Measurements from ENCODE around the gene ARPIN. TPM values are rescaled to one million over a fixed set of nuclear protein-coding genes. Genes with fewer than 3 reads are reported as not detected.

Gene ARPIN
- total and polyA plus RNA-seq, 9 of the 15 experiments (the other 6 are each of a cell fraction or from before 2014, with no cell fraction given), result not detected

GRCh38 chr15:89917442-89918101, 4.8 kb upstream of the ARPIN start:
- intact Hi-C loops (cut with micrococcal nuclease), result no loop called here
- no peaks in the 10 kb centered on the region for H3K79me2 ChIP-seq (ENCODE audit: control insufficient read depth, insufficient read depth, low read length)
- H3K9me1 ChIP-seq (ENCODE audit: control insufficient read depth, insufficient read depth, low read length), result no peaks in the 10 kb centered on the region
- no peak for ATAC-seq
- BruUV-seq (replicated peaks), result no TSS peak
- POLR2A ChIA-PET, result interaction anchor here (0.6 to 1.2 kb wide), 4 partner anchors 16 to 201 kb away, joined by 3 to 5 read pairs (median 3); no protein-coding TSS in a partner anchor
- peaks cover 0 to 4% of the 10 kb centered on the region in 2 experiments; a peak in 1 of 5 replicates for H3K4me1 ChIP-seq (replicated peaks in 1 of 2; ENCODE audit: control insufficient read depth in 2 of 2, insufficient read depth in 2 of 2, low read length in 2 of 2)
- no peak overlapping the region for H3K9ac ChIP-seq (ENCODE audit: insufficient read depth in 1 of 2, low read depth in 2 of 2, low read length in 2 of 2)
- no peak for DNase-seq (ENCODE audit: extremely low read depth in 1 of 4, low spot score in 3 of 4)
- CTCF ChIA-PET (ENCODE audit: low intra/inter-chr PET ratio), result no interaction called here
- TF ChIP-seq IRF2 (CRISPR knock-in tag; IDR thresholded peaks at IDR 0.05) (no peak), ZFPM2 (CRISPR knock-in tag; IDR thresholded peaks at IDR 0.05) (no peak), ZBTB17 (CRISPR knock-in tag; IDR thresholded peaks at IDR 0.05) (no peak), ZNF584 (CRISPR knock-in tag; IDR thresholded peaks at IDR 0.05; ENCODE audit: low read depth) (no peak), TFAM (CRISPR knock-in tag; conservative IDR thresholded peaks at IDR 0.05) (no peak), E2F6 (IDR thresholded peaks at IDR 0.05; ENCODE audit: borderline replicate concordance in 1 of 2, extremely low read depth in 1 of 2, insufficient read depth in 1 of 2, insufficient read length in 1 of 2, low read depth in 1 of 2, low read length in 1 of 2, poor library complexity in 1 of 2, severe bottlenecking in 1 of 2) (no peak), MIER1 (IDR thresholded peaks at IDR 0.05; ENCODE audit: low read depth) (no peak), CBX5 (IDR thresholded peaks at IDR 0.05; ENCODE audit: borderline replicate concordance, low read depth) (no peak), E2F5 (CRISPR knock-in tag; IDR thresholded peaks at IDR 0.05) (no peak), TRIM28 (IDR thresholded peaks at IDR 0.05) (no peak), ZNF133 (CRISPR knock-in tag; IDR thresholded peaks at IDR 0.05) (no peak), PHF20 (IDR thresholded peaks at IDR 0.05; ENCODE audit: partially characterized antibody) (no peak), CEBPG (CRISPR knock-in tag; IDR thresholded peaks at IDR 0.05) (no peak), CEBPG (tag; conservative IDR thresholded peaks at IDR 0.05 in 1 of 2, IDR thresholded peaks at IDR 0.05 in 1 of 2) (no peak), ZNF518B (CRISPR knock-in tag; IDR thresholded peaks at IDR 0.05) (no peak)
- H3K27ac ChIP-seq (ENCODE audit: extremely low read depth, low read depth, low read length), result no peak overlapping the region
- H2AFZ ChIP-seq (ENCODE audit: low read depth, low read length), result no peak overlapping the region
- peaks cover 2 to 19% of the 10 kb centered on the region in 2 experiments; a peak in 3 of 5 replicates for H3K27me3 ChIP-seq (ENCODE audit: control insufficient read depth in 2 of 2, insufficient read depth in 2 of 2, low read length in 2 of 2)
- in situ Hi-C loops (cut with MboI), result no loop called here
- no peaks in the 10 kb centered on the region for H3K36me3 ChIP-seq (ENCODE audit: control insufficient read depth, insufficient read depth, low read length)
- 1% methylated on average over 4 of the region's 4 CpGs for WGBS (ENCODE audit: insufficient coverage, low coverage, missing lambda C conversion rate)
- no peak overlapping the region for H3K4me2 ChIP-seq (ENCODE audit: insufficient read depth, low read length)
- no peak for FAIRE-seq
- no peak overlapping the region for H3K4me3 ChIP-seq
- H4K20me1 ChIP-seq (replicated peaks; ENCODE audit: control insufficient read depth, insufficient read depth, low read length), result no peaks in the 10 kb centered on the region
- no peaks in the 10 kb centered on the region for H3K9me3 ChIP-seq (replicated peaks; ENCODE audit: control insufficient read depth, insufficient read depth, low read depth, low read length)
